HCT116 (cell line): ENCODE measurements around the gene POU2AF1. TPM values are rescaled to one million over a fixed set of nuclear protein-coding genes. Genes with fewer than 3 reads are reported as not detected.

Experiments used
- ATAC-seq: fragments of 200-7000 bp; cut with Tn5 transposase; 2 replicates; pipeline ENCODE4 v1.9.1; 2020; ENCODE audit warnings: mild to moderate bottlenecking, moderate library complexity
- BruUV-seq: library from RNA; stranded (reverse); fragments of 400-500 nt; replicated peaks from 2 replicates; lab custom pipeline; 2021; lab: Mats Ljungman, UMichigan
- CTCF ChIA-PET: fragments of 300-600 bp; sonication (Branson Sonifier 250); formaldehyde crosslinking; loops from one replicate; lab custom pipeline; 2021; ENCODE audit warnings: antibody characterized with exemption; lab: Charles Lee
- POLR2A ChIA-PET: fragments of 300-600, 350-600 bp; sonication (Branson Sonifier 250); formaldehyde crosslinking; loops from one replicate; lab custom pipeline; 2021; ENCODE audit warnings: antibody characterized with exemption; lab: Charles Lee
- RAD21 ChIA-PET, 2 experiments: fragments of 300-600 bp; sonication (Branson Sonifier 250); formaldehyde crosslinking; loops; one replicate each; lab custom pipeline; 2023; ENCODE audit warnings: low total read pairs in 2 of 2; ENCODE audit not compliant: uncharacterized antibody in 2 of 2, unreplicated experiment in 2 of 2, low non-redundant PET in 1 of 2; lab: Charles Lee
- DNase-seq: peaks from one replicate; pipeline ENCODE4 v3.0.0-alpha.2; 2010; ENCODE audit warnings: low read depth, low spot score
- H2AFZ ChIP-seq: fragments of 200-600 bp; shearing (Covaris generic), sonication (generic); 2 replicates; pipeline ENCODE4 v1.6.1; 2017; ENCODE audit warnings: low read depth, mixed run types, mixed read lengths, antibody characterized with exemption, low read length; ENCODE audit not compliant: poor library complexity, severe bottlenecking
- H3K27ac ChIP-seq: 2 replicates; pipeline ENCODE4 v1.5.1; 2012; ENCODE audit warnings: low read depth, low read length
- H3K27me3 ChIP-seq: fragments of 200-600 bp; sonication (generic); 2 replicates; pipeline ENCODE4 v1.6.1; 2016; ENCODE audit warnings: mixed run types, low read length, mixed read lengths; ENCODE audit not compliant: insufficient read depth
- H3K36me3 ChIP-seq, 2 experiments: fragments of 200-500 bp in 1 of 2; fragments of 200-600 bp in 1 of 2; sonication (Bioruptor generic) in 1 of 2; sonication (generic) in 1 of 2; 2 replicates each; pipeline versions ENCODE4 v1.5.1 to v1.6.1; 2014 to 2016; ENCODE audit warnings: low read length in 2 of 2, inconsistent platforms in 1 of 2, mixed read lengths in 1 of 2, mixed run types in 1 of 2; ENCODE audit not compliant: insufficient read depth in 2 of 2, control insufficient read depth in 1 of 2
- H3K4me1 ChIP-seq, 2 experiments: fragments of 200-600 bp in 1 of 2; sonication (generic) in 1 of 2; 2 replicates each; pipeline versions ENCODE4 v1.5.1 to v1.6.1; 2012 to 2017; ENCODE audit warnings: low read length in 2 of 2, inconsistent platforms in 1 of 2, mild to moderate bottlenecking in 1 of 2, mixed read lengths in 1 of 2, mixed run types in 1 of 2, moderate library complexity in 1 of 2; ENCODE audit not compliant: insufficient read depth in 2 of 2, control insufficient read depth in 1 of 2
- H3K4me2 ChIP-seq: fragments of 200-600 bp; sonication (generic); 2 replicates; pipeline ENCODE4 v1.6.1; 2017; ENCODE audit warnings: mixed run types, low read length, mixed read lengths
- H3K4me3 ChIP-seq, 2 experiments: fragments of 200-600 bp in 1 of 2; sonication (generic) in 1 of 2; replicated peaks in 1 of 2; 2 replicates each; pipeline ENCODE4 v1.5.1; 2011 to 2016; ENCODE audit warnings: low read length in 2 of 2, control low read depth in 1 of 2, low read depth in 1 of 2, mild to moderate bottlenecking in 1 of 2, mixed read lengths in 1 of 2, mixed run types in 1 of 2
- H3K79me2 ChIP-seq: fragments of 200-600 bp; sonication (generic); 2 replicates; pipeline ENCODE4 v1.6.1; 2017; ENCODE audit warnings: mild to moderate bottlenecking, mixed run types, low read length, moderate library complexity, mixed read lengths; ENCODE audit not compliant: insufficient read depth
- H3K9ac ChIP-seq: fragments of 200-600 bp; sonication (generic); 2 replicates; pipeline ENCODE4 v1.6.1; 2016; ENCODE audit warnings: low read length, mixed read lengths
- H3K9me2 ChIP-seq: fragments of 200-600 bp; sonication (generic), shearing (Covaris generic); 2 replicates; pipeline ENCODE4 v1.6.1; 2017; ENCODE audit warnings: mixed run types, mild to moderate bottlenecking, moderate library complexity; ENCODE audit not compliant: insufficient read depth
- H3K9me3 ChIP-seq, 2 experiments: fragments of 200-500 bp in 1 of 2; fragments of 200-600 bp in 1 of 2; sonication (Bioruptor generic) in 1 of 2; sonication (generic) in 1 of 2; 2 replicates each; pipeline ENCODE4 v1.6.1; 2014 to 2017; ENCODE audit warnings: low read length in 2 of 2, mixed read lengths in 2 of 2, inconsistent platforms in 1 of 2, low read depth in 1 of 2, mild to moderate bottlenecking in 1 of 2, mixed run types in 1 of 2, moderate library complexity in 1 of 2; ENCODE audit not compliant: control insufficient read depth in 1 of 2, insufficient read depth in 1 of 2
- H4K20me1 ChIP-seq: fragments of 200-600 bp; sonication (generic), shearing (Covaris generic); 2 replicates; pipeline ENCODE4 v1.6.1; 2017; ENCODE audit warnings: mixed run types, mild to moderate bottlenecking, moderate library complexity; ENCODE audit not compliant: insufficient read depth
- CBX3 ChIP-seq: IDR thresholded peaks from 2 replicates; pipeline ENCODE4 v1.6.1; 2012; ENCODE audit warnings: low read depth
- CEBPB ChIP-seq: IDR thresholded peaks from 2 replicates; pipeline ENCODE4 v1.6.1; 2012; ENCODE audit warnings: low read depth
- EZH2 ChIP-seq: fragments of 200-600 bp; sonication (generic); IDR thresholded peaks from 2 replicates; pipeline ENCODE4 v1.6.1; 2017; ENCODE audit warnings: antibody characterized with exemption, mixed run types
- EZH2phosphoT487 ChIP-seq: fragments of 200-600 bp; IDR thresholded peaks from 2 replicates; pipeline ENCODE4 v1.6.1; 2018; ENCODE audit warnings: antibody characterized with exemption, borderline replicate concordance
- JUND ChIP-seq: IDR thresholded peaks from 2 replicates; pipeline ENCODE4 v1.6.1; 2012
- RAD21 ChIP-seq: IDR thresholded peaks from 2 replicates; pipeline ENCODE4 v1.6.1; 2012; ENCODE audit warnings: low read depth, mild to moderate bottlenecking
- SIN3A ChIP-seq: IDR thresholded peaks from 2 replicates; pipeline ENCODE4 v1.6.1; 2012; ENCODE audit warnings: low read depth
- SRF ChIP-seq: IDR thresholded peaks from 2 replicates; pipeline ENCODE4 v1.6.1; 2012; ENCODE audit warnings: low read depth
- YY1 ChIP-seq: IDR thresholded peaks from 2 replicates; pipeline ENCODE4 v1.6.1; 2011; ENCODE audit warnings: low read length, low read depth, moderate library complexity, mild to moderate bottlenecking; ENCODE audit not compliant: insufficient replicate concordance; ENCODE audit errors: extremely low read depth
- ZBTB33 ChIP-seq: IDR thresholded peaks from 2 replicates; pipeline ENCODE4 v1.6.1; 2011; ENCODE audit warnings: mild to moderate bottlenecking, low read length, moderate library complexity; ENCODE audit not compliant: insufficient replicate concordance; ENCODE audit errors: extremely low read depth
- intact Hi-C: fragments of 100-400 bp; cut with micrococcal nuclease; formaldehyde crosslinking; loops from 2 replicates; pipeline ENCODE4 v1.10.0; 2022
- total RNA-seq: library from RNA; stranded (reverse); gene quantifications from one replicate; pipeline ENCODE4 v1.2.1, GENCODE V29; 2021; ENCODE audit not compliant: unreplicated experiment
- TF ChIP-seq, protein P1 (sequence below), 3 experiments: fragments of 200-600 bp in 1 of 3; sonication (generic) in 1 of 3; IDR thresholded peaks in 2 of 3; conservative IDR thresholded peaks in 1 of 3; 2 replicates each; pipeline ENCODE4 v1.5.1; 2012 to 2017; ENCODE audit warnings: low read depth in 2 of 3, low read length in 2 of 3, antibody characterized with exemption in 1 of 3, borderline replicate concordance in 1 of 3, control low read depth in 1 of 3, mild to moderate bottlenecking in 1 of 3, mixed read lengths in 1 of 3, mixed run types in 1 of 3, moderate library complexity in 1 of 3; ENCODE audit not compliant: insufficient read depth in 1 of 3

Gene POU2AF1
- total RNA-seq, 1 experiment from 2014 or later: 0.17 TPM

DNA sequence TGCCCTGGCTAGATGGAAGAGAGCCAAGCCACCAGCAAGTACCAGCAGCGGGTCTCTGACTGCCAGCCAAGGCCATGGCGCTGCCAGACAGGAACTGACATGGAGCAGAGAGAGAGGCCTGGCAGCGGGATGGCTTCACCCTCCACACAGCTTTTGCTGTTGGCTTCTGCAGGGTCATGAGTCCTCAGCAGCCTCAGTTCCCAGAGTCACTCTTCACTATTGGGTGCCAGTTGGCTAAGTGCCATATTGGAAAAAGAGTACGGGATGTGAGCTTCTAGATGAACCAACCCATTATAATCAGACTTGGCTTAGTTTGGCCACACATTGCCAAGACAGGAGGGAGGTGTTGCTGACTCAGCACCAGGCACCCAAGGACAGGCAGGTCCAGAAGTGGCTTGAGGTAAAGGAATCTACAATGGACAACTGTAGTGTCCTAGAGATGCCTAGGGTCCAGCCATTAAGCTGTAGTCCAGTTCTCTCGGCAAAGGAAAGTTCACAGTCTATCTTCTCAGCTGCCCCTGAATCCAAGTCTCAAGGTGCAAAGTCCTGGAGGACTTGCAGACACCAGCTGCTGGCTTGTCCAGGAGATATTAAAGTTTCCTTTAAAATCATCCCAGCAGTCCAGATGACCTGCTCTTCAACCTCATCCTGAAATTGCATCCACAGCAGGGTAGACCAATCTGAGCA lies 40.7 kb upstream of the POU2AF1 start:
- Histone ChIP-seq H3K4me2 (no peak overlapping the region), H3K9ac (no peak overlapping the region), H3K4me3 (no peak overlapping the region), H3K27ac (no peak overlapping the region), H3K36me3 (no peaks in the 10 kb centered on the region), H3K79me2 (no peaks in the 10 kb centered on the region), H2AFZ (no peak overlapping the region), H4K20me1 (no peaks in the 10 kb centered on the region), H3K9me3 (no peaks in the 10 kb centered on the region), H3K4me1 (no peaks in the 10 kb centered on the region), H3K27me3 (no peaks in the 10 kb centered on the region; the same call in none of the 2 replicates), H3K9me2 (no peaks in the 10 kb centered on the region)
- no peak for DNase-seq
- no TSS peak for BruUV-seq
- TF ChIP-seq ZBTB33 (no peak), SRF (no peak), SIN3A (no peak), JUND (no peak), CEBPB (no peak), CBX3 (no peak), EZH2phosphoT487 (no peak), YY1 (no peak), RAD21 (no peak), EZH2 (no peak)
- TF ChIP-seq, protein P1, sequence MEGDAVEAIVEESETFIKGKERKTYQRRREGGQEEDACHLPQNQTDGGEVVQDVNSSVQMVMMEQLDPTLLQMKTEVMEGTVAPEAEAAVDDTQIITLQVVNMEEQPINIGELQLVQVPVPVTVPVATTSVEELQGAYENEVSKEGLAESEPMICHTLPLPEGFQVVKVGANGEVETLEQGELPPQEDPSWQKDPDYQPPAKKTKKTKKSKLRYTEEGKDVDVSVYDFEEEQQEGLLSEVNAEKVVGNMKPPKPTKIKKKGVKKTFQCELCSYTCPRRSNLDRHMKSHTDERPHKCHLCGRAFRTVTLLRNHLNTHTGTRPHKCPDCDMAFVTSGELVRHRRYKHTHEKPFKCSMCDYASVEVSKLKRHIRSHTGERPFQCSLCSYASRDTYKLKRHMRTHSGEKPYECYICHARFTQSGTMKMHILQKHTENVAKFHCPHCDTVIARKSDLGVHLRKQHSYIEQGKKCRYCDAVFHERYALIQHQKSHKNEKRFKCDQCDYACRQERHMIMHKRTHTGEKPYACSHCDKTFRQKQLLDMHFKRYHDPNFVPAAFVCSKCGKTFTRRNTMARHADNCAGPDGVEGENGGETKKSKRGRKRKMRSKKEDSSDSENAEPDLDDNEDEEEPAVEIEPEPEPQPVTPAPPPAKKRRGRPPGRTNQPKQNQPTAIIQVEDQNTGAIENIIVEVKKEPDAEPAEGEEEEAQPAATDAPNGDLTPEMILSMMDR (IDR thresholded peaks at IDR 0.05 in 2 of 3, conservative IDR thresholded peaks at IDR 0.05 in 1 of 3; ENCODE audit: borderline replicate concordance in 1 of 3, insufficient read depth in 1 of 3, low read depth in 2 of 3, low read length in 2 of 3): no peak
- ChIA-PET CTCF (interaction anchor here (1.5 kb wide), 1 partner anchor 9 kb away, joined by 8 read pairs; no protein-coding TSS in a partner anchor), POLR2A (no interaction called here), RAD21 (no interaction called here)
- ATAC-seq: no peak
- intact Hi-C loops: loop anchor here (10.0 kb wide), 1 partner anchor 945 kb away; no protein-coding TSS in a partner anchor
